Keratinocyte (primary cell): ENCODE data around the gene NCLN. TPM values are rescaled to one million over a fixed set of nuclear protein-coding genes. Genes with fewer than 3 reads are reported as not detected.

Experiments
- DNase-seq: peaks from one replicate; pipeline ENCODE4 v3.0.0-alpha.2; 2011; ENCODE audit warnings: low read depth, missing footprints, low spot score
- FAIRE-seq: peaks from 2 replicates; lab custom pipeline; 2011; peaks lifted over from hg19 to GRCh38; lab: Jason Lieb, UNC
- H2AFZ ChIP-seq: 2 replicates; pipeline ENCODE4 v1.6.0; 2012; ENCODE audit warnings: low read length, control low read depth, inconsistent platforms; ENCODE audit not compliant: control insufficient read depth
- H3K27ac ChIP-seq: 2 replicates; pipeline ENCODE4 v1.5.1; 2011; ENCODE audit warnings: low read length; ENCODE audit not compliant: control insufficient read depth, insufficient read depth
- H3K27me3 ChIP-seq: 3 replicates; pipeline ENCODE4 v1.6.0; 2011; ENCODE audit warnings: low read length; ENCODE audit not compliant: control insufficient read depth, insufficient read depth; ENCODE audit errors: extremely low read depth
- H3K36me3 ChIP-seq, 2 experiments: 2 replicates in 1 of 2; 3 replicates in 1 of 2; pipeline ENCODE4 v1.5.1; 2011; ENCODE audit warnings: low read length in 2 of 2, mild to moderate bottlenecking in 1 of 2; ENCODE audit not compliant: control insufficient read depth in 2 of 2, insufficient read depth in 2 of 2; ENCODE audit errors: extremely low read depth in 1 of 2
- H3K4me1 ChIP-seq: 3 replicates; pipeline ENCODE4 v1.5.1; 2011; ENCODE audit warnings: low read length; ENCODE audit not compliant: control insufficient read depth, insufficient read depth; ENCODE audit errors: extremely low read depth
- H3K4me2 ChIP-seq: 3 replicates; pipeline ENCODE4 v1.6.0; 2011; ENCODE audit warnings: low read depth, low read length; ENCODE audit not compliant: control insufficient read depth, insufficient read depth; ENCODE audit errors: extremely low read depth
- H3K4me3 ChIP-seq, 3 experiments: fragments of 200-600 bp in 1 of 3; sonication (generic) in 1 of 3; 2 replicates in 2 of 3; 3 replicates in 1 of 3; pipeline ENCODE4 v1.5.1; 2011 to 2016; ENCODE audit warnings: low read length in 3 of 3, mild to moderate bottlenecking in 3 of 3, control low read depth in 2 of 3, inconsistent platforms in 1 of 3, low read depth in 1 of 3, mixed read lengths in 1 of 3, mixed run types in 1 of 3, moderate library complexity in 1 of 3; ENCODE audit not compliant: control insufficient read depth in 2 of 3, insufficient read depth in 2 of 3; ENCODE audit errors: extremely low read depth in 1 of 3
- H3K79me2 ChIP-seq: 2 replicates; pipeline ENCODE4 v1.6.0; 2012; ENCODE audit warnings: low read length; ENCODE audit not compliant: control insufficient read depth, insufficient read depth
- H3K9ac ChIP-seq: 3 replicates; pipeline ENCODE4 v1.6.0; 2011; ENCODE audit warnings: low read length; ENCODE audit not compliant: control insufficient read depth, insufficient read depth; ENCODE audit errors: extremely low read depth
- H3K9me1 ChIP-seq: 3 replicates; pipeline ENCODE4 v1.6.0; 2011; ENCODE audit warnings: low read length; ENCODE audit not compliant: control insufficient read depth, insufficient read depth; ENCODE audit errors: extremely low read depth
- H3K9me3 ChIP-seq: 2 replicates; pipeline ENCODE4 v1.5.1; 2012; ENCODE audit warnings: low read depth, low read length; ENCODE audit not compliant: control insufficient read depth
- H4K20me1 ChIP-seq: 3 replicates; pipeline ENCODE4 v1.6.0; 2011; ENCODE audit warnings: low read length; ENCODE audit not compliant: control insufficient read depth, insufficient read depth; ENCODE audit errors: extremely low read depth
- EZH2 ChIP-seq: IDR thresholded peaks from one replicate; pipeline ENCODE4 v1.6.1; 2012; ENCODE audit warnings: inconsistent platforms, mild to moderate bottlenecking, low read length, moderate library complexity
- dilution Hi-C: fragments of 300-500 bp; cut with MboI; formaldehyde crosslinking; loops from one replicate; pipeline ENCODE4 v1.7.0; 2020; ENCODE audit warnings: low sequenced_read_pairs; ENCODE audit not compliant: extremely low pct_ligation_motif_present
- polyA plus RNA-seq, 5 experiments: library from polyadenylated mRNA; depleted of rRNA in 3 of 5; stranded (reverse) in 3 of 5; stranded (forward) in 1 of 5; unstranded in 1 of 5; fragments of >200 nt; gene quantifications; 1 replicate in 1 of 5; 2 replicates in 3 of 5; 3 replicates in 1 of 5; pipeline versions ENCODE4 v1.2.1 to v1.2.3, GENCODE V29; 2011 to 2012; ENCODE audit warnings: missing spikeins in 2 of 5, low read depth in 1 of 5, low replicate concordance in 1 of 5
- TF ChIP-seq, protein P1 (sequence below), 3 experiments: IDR thresholded peaks in 1 of 3; conservative IDR thresholded peaks in 1 of 3; optimal IDR thresholded peaks in 1 of 3; 2 replicates in 2 of 3; 3 replicates in 1 of 3; pipeline versions ENCODE3 to v1.5.1; 2011; ENCODE audit warnings: low read length in 3 of 3, mild to moderate bottlenecking in 3 of 3, moderate library complexity in 2 of 3, control low read depth in 1 of 3, inconsistent platforms in 1 of 3; ENCODE audit not compliant: insufficient read depth in 2 of 3; ENCODE audit errors: extremely low read depth in 1 of 3

Gene NCLN
- polyA plus RNA-seq, 1 donor (not counting 4 experiments of a cell fraction or from before 2014, with no cell fraction given), result 40.5 TPM

DNA sequence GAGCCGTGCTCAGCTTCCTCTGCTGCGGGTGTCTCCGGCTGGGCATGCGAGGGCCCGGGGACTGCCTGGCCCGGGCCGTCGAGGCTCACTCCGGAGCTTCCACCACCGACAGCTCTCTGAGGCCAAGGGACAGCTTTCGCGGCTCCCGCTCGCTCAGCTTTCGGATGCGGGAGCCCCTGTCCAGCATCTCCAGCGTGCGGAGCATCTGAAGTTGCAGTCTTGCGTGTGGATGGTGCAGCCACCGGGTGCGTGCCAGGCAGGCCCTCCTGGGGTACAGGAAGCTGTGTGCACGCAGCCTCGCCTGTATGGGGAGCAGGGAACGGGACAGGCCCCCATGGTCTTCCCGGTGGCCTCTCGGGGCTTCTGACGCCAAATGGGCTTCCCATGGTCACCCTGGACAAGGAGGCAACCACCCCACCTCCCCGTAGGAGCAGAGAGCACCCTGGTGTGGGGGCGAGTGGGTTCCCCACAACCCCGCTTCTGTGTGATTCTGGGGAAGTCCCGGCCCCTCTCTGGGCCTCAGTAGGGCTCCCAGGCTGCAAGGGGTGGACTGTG, 5.9 kb upstream of the NCLN start:
- DNase-seq, result no peak
- Histone ChIP-seq H3K4me3 (no peak overlapping the region), H3K4me2 (no peak overlapping the region), H3K36me3 (no peaks in the 10 kb centered on the region), H3K9ac (no peak overlapping the region), H3K9me3 (no peaks in the 10 kb centered on the region), H3K79me2 (no peaks in the 10 kb centered on the region), H4K20me1 (no peaks in the 10 kb centered on the region), H2AFZ (no peak overlapping the region), H3K27ac (no peak overlapping the region), H3K9me1 (no peaks in the 10 kb centered on the region), H3K27me3 (no peaks in the 10 kb centered on the region), H3K4me1 (peaks cover 27% of the 10 kb centered on the region)
- no peak for TF ChIP-seq EZH2
- TF ChIP-seq, protein P1, sequence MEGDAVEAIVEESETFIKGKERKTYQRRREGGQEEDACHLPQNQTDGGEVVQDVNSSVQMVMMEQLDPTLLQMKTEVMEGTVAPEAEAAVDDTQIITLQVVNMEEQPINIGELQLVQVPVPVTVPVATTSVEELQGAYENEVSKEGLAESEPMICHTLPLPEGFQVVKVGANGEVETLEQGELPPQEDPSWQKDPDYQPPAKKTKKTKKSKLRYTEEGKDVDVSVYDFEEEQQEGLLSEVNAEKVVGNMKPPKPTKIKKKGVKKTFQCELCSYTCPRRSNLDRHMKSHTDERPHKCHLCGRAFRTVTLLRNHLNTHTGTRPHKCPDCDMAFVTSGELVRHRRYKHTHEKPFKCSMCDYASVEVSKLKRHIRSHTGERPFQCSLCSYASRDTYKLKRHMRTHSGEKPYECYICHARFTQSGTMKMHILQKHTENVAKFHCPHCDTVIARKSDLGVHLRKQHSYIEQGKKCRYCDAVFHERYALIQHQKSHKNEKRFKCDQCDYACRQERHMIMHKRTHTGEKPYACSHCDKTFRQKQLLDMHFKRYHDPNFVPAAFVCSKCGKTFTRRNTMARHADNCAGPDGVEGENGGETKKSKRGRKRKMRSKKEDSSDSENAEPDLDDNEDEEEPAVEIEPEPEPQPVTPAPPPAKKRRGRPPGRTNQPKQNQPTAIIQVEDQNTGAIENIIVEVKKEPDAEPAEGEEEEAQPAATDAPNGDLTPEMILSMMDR (optimal IDR thresholded peaks at IDR 0.05 in 1 of 3, IDR thresholded peaks at IDR 0.05 in 1 of 3, conservative IDR thresholded peaks at IDR 0.05 in 1 of 3; ENCODE audit: extremely low read depth in 1 of 3, insufficient read depth in 2 of 3, low read length in 3 of 3), result no peak
- FAIRE-seq, result no peak
- dilution Hi-C loops, result no loop called here

DNA sequence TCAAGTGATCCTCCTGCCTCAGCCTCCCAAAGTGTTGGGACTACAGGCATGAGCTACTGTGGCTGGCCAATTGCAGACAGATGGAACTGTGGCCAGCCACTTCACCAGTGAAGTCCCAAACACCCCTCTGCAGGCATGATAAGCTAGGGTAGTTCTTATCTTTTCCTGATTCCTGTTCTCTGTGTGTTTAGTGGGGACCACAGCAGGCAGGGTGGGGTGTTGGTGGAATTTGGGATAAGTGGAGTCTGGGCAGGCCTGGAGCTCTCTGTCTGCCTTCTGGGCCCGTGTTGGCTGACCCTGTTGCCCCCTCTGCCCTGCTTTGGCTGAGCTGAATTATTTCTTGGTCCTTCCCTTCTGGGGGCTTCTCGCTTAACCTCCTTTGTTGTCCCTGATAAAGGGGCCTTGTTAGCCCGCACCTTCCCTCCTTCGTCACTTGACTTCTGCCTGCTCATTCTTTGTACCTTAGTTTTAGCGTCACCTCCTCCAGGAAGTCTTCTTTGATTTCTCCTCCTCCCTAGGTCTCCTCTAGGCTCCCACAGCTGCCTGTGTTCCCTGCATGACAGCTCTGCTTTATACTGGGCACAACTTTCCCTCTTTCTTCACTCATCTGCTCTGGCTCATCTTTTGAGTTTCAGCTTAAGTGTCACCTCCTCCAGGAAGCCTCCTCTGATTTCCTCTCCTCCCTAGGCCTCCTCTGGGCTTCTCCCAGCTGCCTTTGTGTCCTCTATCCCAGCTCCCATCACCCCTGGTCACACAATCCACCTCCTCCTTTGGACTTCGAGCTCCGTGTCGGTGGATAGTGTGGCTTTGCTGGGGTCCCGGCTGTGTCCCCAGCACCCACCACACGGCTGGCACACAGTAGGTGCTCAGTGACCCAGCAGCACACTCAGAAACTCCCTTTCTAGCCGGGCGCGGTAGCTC, 1.7 kb upstream of the NCLN start:
- DNase-seq, result no peak
- Histone ChIP-seq H3K9ac (no peak overlapping the region), H3K4me3 (no peak overlapping the region), H3K9me3 (no peaks in the 10 kb centered on the region), H3K4me2 (no peak overlapping the region), H3K79me2 (peaks cover 32% of the 10 kb centered on the region), H3K4me1 (peaks cover 24% of the 10 kb centered on the region), H3K36me3 (no peaks in the 10 kb centered on the region), H3K27ac (no peak overlapping the region), H3K27me3 (no peaks in the 10 kb centered on the region), H2AFZ (no peak overlapping the region), H3K9me1 (no peaks in the 10 kb centered on the region), H4K20me1 (peaks cover 7% of the 10 kb centered on the region)
- dilution Hi-C loops, result no loop called here
- FAIRE-seq, result no peak
- no peak for TF ChIP-seq EZH2
- TF ChIP-seq, protein P1 (optimal IDR thresholded peaks at IDR 0.05 in 1 of 3, IDR thresholded peaks at IDR 0.05 in 1 of 3, conservative IDR thresholded peaks at IDR 0.05 in 1 of 3; ENCODE audit: extremely low read depth in 1 of 3, insufficient read depth in 2 of 3, low read length in 3 of 3), result no peak
